Measurements from ENCODE around the gene RNF4. TPM values are rescaled to one million over a fixed set of nuclear protein-coding genes. Genes with fewer than 3 reads are reported as not detected.

RNF4 gene
- total RNA-seq, 1 donor from 2014 or later = 86.7 TPM

GRCh38 chr4:2432004-2432403 lies 36.9 kb upstream of the RNF4 start:
- no peak for TF ChIP-seq CTCF (conservative IDR thresholded peaks at IDR 0.05; ENCODE audit: low read depth, low read length)
- H3K4me3 ChIP-seq (ENCODE audit: low read depth, low read length) = no peak overlapping the region
- no peak for DNase-seq (ENCODE audit: low read depth)

- no peak for DNase-seq (ENCODE audit: low read depth)
- H3K4me3 ChIP-seq (ENCODE audit: low read depth, low read length) = no peak overlapping the region
- TF ChIP-seq CTCF (conservative IDR thresholded peaks at IDR 0.05; ENCODE audit: low read depth, low read length) = no peak
Observed at GRCh38 chr4:2432991-2433530, 35.8 kb upstream of the RNF4 start.

- H3K4me3 ChIP-seq (ENCODE audit: low read depth, low read length) = no peak overlapping the region
- no peak for DNase-seq (ENCODE audit: low read depth)
- TF ChIP-seq CTCF (conservative IDR thresholded peaks at IDR 0.05; ENCODE audit: low read depth, low read length) = no peak
Observed at GRCh38 chr4:2433609-2434350, 35.1 kb upstream of the RNF4 start.

- H3K4me3 ChIP-seq (ENCODE audit: low read depth, low read length) = no peak overlapping the region
- no peak for DNase-seq (ENCODE audit: low read depth)
- no peak for TF ChIP-seq CTCF (conservative IDR thresholded peaks at IDR 0.05; ENCODE audit: low read depth, low read length)
Observed at GRCh38 chr4:2434420-2434819, 34.5 kb upstream of the RNF4 start.

- no peak overlapping the region for H3K4me3 ChIP-seq (ENCODE audit: low read depth, low read length)
- no peak for DNase-seq (ENCODE audit: low read depth)
- peak; percentile 35 for TF ChIP-seq CTCF (conservative IDR thresholded peaks at IDR 0.05; ENCODE audit: low read depth, low read length)
Observed at GRCh38 chr4:2436301-2436700, 32.6 kb upstream of the RNF4 start.

GRCh38 chr4:2436761-2437474 lies 32.0 kb upstream of the RNF4 start:
- H3K4me3 ChIP-seq (ENCODE audit: low read depth, low read length) = no peak overlapping the region
- TF ChIP-seq CTCF (conservative IDR thresholded peaks at IDR 0.05; ENCODE audit: low read depth, low read length) = no peak
- DNase-seq (ENCODE audit: low read depth) = no peak

Data from epithelial cell of proximal tubule (primary cell).